ENCODE results near the gene GTF3C2.
A peak's percentile ranks its signal among the peaks of the same experiment; 100 is the strongest.
"Not testable (repeated sequence)": the region's sequence is repeated elsewhere in the genome, so short reads cannot be mapped to it uniquely, and the experiment has no call there.

The GTF3C2 gene

DNA sequence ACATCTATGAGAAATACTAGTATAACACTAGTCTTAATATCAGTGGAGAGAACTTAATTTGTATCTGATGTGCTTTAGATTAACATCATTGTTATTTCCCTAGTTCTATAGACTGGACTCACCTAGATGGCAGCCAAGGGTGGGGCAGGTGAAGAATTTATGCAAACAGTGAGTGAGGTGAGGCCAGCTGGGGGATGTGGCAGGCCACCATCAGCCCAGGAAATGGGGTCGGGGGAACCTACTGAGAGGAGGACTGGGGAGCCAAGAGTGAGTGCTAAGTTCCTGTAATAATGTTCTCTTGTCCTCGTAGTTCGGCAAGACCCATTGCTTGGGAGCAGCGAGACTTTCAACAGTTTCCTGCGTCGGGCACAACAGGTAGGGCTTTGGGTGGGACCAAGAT is 16.4 kb upstream of the GTF3C2 start:
- DNase-seq = no peak

DNA sequence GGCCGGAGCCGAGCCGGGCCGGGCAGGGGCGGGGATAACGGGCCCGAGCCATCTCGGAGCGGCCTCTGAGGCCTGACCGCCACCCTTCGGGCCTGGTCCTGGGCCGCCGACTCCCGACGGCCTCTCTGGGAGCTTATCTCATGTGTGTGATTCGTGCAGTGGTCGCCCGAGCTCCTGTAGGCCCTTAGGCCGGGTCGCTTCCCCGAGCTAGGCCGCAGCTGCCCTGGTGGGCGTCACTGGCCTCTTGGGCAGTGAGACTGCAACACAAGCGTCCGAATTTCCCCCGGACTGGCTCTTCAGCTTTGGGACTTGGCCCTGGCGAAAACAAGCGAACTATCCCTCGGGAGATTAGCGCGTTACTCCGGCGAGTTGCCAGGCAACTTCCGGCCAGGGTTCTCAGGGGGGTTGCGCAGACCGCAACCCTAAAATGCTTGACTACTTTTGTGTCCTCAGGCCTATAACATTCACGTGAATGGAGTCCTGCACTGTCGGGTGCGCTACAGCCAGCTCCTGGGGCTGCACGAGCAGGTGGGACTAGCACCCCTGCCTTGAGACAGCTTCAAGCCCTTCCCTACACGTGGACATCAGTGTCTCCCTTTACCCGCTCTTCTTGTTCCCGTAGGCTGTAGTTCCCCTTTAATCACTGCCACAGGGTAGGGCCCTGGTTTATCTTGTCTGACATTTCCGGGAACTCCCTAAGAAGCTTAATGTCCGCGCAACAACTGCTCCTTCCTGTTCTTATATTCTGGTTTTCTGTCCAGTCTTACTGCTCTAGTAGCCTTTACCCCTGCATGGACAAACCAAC is 14.5 kb upstream of the GTF3C2 start:
- DNase-seq = no peak

DNA sequence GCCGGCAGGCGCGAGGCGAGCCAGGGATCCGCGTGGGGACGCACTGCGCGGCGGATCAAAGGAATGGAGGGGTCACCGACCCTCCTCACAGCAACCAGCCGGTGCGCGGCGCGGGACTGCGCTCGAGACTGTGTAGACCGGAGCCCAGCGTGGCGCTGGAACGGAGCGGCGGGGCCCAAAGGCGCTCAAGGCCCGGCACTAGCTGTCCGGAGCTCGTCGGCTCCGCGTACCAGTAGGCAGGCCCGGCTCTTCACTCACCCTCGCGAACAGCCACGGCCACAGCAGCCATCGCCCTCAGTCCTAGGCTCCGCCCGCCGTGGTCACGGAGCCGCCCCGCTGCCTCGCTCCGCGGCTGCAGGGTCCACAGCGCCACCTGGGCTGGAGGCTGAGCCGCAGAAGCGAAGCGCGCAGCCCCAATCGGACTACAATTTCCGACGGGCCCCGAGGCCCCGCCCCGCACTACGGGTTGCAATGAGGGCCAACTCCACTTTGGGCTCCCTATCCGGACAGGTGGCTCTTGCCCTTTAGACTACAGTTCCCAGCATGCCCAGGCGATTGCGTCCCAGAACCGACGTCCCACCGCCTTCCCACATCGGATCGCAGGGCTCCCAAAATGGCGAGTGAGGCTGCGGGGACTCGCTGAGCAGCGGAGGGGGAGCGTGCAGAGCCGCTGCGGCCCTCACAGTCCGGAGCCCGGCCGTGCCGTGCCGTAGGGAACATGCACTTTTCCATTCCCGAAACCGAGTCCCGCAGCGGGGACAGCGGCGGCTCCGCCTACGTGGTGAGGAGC is 13.7 kb upstream of the GTF3C2 start, which contains the start of the genes EIF2B4 and SNX17:
EIF2B4 (minus strand) TSS at position 313 of the 790 bp plus-strand sequence; CDS start at position 289, 24 bp downstream.
SNX17 (plus strand) TSS at position 591 of the 790 bp plus-strand sequence; CDS start at position 719, 128 bp downstream.
- peak; percentile 99 for DNase-seq

DNA sequence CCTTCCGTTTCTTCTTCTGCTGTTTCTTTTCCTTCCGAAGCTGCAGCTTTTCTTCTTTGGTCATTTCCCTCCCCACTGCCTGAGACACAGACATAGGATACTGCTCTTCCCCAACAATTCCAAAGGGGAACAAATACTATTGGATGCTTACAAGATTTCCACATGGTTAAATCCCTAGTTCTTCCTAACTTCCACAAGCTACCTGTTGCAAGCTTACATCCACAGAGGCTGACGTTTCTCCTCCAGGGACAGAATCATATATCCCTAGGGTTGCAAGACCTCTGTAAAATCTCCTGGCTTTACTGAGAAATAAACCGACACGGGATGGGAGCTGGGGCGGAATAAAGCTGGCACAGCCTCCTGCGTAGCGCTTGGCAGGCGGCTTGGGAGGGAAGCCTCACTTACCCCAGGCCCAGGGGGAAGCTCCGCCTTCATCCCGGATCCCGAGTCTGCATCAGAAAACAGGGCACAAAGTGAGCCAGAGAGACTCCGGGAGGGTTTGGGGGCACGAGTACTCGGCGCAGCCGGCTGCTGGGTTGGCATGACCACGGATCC is 13.0 kb upstream of the GTF3C2 start:
- DNase-seq = peak; percentile 26

DNA sequence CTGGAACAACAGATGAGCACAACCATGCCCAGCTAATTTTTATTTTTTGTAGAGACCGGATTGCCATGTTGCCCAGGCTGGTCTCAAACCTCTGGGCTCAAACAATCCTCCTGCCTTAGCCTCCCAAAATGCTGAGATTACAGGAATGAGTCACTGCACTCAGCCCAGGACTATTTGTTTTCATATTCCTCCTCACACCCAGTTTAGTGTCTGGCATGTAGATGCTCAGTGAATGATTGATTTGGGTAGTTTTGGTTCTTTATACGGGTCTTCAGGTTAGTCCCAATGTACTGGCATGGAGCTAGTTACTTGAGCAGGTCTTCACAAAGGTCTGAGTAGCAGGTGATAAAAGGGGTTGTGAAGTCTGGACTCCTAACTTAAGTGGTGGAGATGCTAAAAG is 7.4 kb upstream of the GTF3C2 start:
- DNase-seq = no peak

DNA sequence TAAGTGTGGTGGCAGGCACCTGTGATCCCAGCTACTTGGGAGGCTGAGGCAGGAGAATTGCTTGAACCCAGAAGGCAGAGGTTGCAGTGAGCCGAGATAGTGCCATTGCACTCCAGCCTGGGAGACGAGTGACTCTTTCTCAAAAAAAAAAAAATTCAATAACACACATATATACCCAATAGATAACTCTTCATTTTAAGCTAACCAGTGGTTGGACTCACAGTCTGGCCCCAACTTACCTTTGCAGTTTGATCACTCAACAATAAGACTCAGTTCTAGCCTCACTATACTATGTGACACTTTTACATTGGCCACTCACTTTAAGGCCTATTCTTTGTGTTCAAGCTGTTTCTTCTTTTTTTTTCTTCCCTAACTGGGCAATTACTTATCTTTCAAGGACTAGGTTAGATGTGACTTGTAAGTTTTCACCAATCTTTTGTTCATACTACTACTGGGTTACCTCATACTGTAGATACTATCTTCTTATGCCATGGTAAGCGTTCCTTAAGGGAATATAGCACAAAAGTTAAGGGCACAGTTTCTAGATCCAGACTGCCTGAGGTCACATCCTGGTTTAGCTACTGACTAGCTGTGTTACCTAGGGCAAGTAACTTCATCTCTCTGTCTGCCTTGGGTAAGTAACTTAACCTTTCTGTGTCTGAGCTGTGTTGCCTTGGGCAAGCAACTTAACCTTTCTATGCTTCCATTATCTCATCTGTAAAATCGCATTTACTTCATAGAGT is 6.3 kb upstream of the GTF3C2 start:
- no peak for DNase-seq

DNA sequence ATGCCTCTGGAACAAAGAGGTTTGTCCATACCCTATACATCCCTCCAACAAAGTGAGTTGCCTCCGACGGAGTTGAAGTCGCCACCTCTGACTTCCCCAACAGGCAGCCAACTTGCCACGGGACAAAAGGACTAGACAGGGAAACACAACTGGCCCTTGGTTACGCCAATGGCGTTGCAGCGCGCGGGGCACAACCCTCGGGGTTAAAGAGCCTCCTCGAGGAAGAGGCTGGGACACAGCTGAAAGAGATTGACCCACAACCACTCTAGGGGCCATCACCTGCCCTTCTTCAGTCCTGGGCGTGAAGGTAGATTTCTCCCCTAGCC is 545 bp downstream of the GTF3C2 start:
- DNase-seq = no peak

DNA sequence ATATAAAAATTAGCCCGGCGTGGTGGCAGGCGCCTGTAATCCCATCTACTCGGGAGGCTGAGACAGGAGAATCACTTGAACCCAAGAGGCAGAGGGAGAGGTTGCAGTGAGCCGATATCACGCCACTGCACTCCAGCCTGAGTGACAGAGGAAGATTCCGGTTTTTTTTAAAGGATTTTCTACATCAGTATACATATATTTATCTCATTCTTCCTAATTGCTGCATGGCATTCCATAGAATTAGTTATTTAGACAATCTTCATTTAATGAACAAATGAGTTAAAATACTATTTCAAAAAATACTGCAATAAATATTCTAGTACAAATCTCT is 2.0 kb downstream of the GTF3C2 start:
- no peak for DNase-seq

DNA sequence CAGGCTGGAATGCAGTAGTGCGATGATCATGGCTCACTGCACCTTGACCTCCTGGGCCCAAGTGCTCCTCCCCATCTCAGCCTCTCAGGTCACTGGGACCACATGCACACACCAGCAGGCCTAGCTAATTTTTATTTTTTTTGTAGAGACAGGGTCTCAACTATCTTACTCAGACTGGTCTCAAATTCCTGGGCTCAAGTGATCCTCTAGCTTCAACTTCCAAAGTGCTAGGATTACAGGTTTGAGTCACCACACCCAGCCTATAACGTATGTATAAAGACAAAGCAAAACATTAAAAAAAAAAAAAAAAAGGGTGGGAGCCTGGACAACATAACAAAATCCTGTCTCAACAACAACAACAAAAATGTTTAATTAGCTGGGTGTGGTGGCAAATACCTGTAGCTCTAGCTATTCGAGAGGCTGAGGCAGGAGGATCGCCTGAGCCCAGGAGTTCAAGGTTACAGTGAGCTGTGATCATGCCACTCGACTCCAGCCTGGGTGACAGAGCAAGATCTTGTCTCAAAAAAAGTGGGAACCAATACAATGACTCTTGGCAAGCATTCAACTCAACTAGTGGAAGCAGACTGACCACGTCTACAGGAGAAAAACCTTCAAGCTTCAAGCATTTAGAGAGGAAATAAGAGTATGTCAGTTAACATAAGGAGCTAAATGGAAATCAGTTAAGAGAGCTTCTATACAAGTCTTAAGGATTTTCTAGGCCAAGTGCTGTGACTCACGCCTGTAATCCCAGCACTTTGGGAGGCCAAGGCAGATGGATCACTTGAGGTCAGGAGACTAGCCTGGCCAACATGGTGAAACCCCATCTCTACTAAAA is 2.6 kb downstream of the GTF3C2 start:
- no peak for DNase-seq

DNA sequence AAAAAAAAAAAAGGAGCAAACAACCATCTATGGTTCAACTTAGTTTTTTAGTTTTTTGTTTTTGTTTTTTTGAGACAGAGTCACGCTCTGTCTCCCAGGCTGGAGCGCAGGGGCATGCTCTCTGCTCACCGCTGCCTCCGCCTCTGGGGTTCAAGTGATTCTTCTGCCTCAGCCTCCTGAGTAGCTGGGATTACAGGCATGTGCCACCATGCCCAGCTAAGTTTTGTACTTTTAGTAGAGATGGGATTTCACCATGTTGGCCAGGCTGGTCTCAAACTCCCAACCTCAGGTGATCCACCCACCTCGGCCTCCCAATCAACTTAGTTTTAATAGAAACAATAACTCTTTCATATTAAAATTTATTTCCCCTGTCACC is 3.2 kb downstream of the GTF3C2 start:
- DNase-seq = not testable (repeated sequence)

DNA sequence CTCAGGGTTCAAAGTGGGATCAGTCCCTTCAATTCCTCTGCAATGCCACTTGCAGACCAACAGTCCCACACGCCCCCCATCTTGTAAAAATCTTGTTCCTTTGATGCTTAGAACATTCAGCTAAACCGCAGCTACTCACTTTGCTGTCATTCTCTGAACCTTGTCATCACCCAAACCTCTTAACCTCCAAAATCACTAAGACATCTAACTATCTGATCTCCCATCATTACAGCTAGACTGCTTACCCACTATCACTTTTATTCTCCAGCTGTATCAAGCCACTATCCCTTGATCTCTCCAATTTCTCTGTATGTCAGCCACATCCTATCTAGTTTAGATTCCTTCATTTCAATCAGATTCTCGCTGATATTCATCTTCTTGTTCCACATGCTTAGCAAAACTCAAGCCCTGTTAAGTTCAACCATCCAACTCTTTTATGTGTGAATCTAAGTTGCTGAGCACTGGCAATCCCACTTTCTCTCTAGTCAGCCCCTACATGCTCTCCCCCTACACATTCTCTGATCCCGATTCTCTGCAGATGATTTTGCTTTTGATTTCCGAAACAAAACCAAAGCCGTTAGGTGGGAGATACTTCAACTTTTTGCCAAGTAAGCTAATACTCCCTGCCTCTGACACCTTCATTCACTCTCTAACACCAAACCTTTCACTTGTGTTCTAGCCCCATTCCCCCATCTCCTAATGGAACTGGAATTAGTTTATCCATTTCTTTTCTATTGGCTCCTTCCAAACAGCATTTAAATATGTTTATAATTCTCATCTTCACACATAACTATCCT is 4.6 kb downstream of the GTF3C2 start:
- DNase-seq = no peak

DNA sequence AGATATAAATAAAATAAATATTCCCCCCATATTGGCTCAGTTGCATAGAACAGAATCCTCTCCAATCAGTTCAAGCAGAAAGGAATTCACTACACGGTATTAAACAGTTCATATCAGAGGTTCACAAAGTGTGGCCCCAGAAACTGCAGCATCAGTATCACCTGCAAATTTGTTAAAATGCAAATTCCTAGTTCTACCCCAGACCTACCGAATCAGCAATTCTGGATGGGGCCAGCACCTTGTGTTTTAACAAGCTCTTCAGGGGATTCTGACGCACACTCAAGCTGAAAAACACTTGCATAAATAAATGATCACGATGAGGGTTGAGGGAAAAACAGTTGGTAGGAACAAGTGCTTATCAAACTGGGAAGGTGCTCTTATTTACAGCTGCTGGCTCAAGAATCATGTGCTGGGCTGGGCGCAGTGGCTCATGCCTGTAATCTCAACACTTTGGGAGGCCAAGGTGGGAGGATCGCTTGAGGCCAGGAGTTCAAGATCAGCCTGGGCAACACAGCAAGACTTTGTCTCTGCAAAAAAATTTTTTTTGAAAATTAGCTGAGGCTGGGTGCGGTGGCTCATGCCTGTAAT is 6.4 kb downstream of the GTF3C2 start:
- no peak for DNase-seq

DNA sequence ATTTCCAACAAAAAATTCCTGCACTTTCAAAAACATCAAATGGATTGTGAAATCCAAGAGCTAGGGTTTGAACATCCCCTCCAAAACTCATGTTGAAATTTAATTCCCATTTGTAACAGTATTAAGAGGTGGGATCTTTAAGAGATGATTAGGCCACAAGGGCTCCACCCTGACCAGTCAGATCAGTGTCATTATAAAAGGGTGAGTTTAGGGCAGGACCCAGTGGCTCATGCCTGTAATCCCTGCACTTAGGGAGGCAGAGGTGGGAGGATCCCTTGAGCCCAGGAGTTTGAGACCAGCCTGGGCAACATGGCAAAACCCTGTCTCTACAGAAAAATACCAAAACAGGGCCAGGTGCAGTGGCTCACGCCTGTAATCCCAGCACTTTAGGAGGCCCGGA is 8.9 kb downstream of the GTF3C2 start:
- DNase-seq = no peak

DNA sequence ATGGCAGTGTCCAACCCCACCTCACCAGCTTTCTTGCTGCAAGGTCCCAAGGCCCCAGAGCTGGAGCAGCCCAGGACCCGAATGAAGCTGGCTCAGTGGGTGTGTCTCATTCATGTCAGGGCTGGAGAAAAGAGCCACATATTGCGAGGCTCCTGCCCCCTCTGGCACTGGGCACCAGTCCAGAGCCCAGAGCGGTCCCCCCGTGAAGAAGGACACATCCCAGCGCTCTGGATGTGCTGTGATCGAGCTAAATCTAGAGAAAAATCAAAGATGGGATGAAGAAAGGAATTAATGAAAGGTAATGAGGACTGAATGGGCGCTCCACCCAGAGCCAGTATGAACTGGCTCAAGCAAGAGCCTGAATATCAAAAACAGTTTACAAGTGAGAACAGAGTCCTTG is 20.4 kb downstream of the GTF3C2 start:
- no peak for DNase-seq

DNA sequence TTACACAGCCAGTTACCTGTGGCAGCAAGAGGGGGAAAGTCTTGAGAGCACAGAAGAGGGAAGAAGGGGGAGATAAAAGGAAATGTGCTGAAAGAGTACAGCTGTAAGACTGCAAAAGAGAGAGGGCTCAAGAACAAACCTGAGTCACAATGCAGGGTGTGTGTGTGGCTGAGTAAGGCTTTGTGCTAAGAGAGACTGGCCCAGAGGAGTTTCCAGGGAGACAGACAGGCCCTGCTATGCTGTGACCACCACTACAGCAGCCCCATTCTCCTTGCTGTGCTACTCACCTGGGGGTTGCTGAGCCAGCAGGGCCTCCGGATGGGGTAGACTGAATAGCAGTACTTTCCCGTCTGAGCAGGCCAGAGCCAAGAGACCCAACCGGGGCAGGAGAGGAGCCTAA is 21.3 kb downstream of the GTF3C2 start:
- no peak for DNase-seq

DNA sequence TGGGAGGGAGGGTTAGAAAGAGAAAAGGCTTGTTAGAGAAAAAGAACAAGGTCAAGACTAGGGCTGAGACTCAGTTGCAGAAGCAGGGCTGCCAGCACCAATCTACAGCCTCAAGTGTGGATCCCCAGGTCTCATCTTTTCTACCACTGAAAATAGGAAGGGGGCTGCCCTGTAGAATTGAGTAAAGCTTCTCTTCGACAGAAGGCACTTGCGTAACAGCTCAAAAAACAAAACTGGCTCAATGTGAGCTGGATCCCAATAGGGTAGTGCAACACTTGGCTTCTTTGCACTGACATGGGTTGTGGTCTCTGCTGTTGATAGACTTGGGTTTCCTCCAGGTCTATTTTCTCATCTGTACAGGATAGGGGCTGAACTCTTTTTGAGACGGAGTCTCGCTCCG is 31.8 kb downstream of the GTF3C2 start:
- DNase-seq = no peak

DNA sequence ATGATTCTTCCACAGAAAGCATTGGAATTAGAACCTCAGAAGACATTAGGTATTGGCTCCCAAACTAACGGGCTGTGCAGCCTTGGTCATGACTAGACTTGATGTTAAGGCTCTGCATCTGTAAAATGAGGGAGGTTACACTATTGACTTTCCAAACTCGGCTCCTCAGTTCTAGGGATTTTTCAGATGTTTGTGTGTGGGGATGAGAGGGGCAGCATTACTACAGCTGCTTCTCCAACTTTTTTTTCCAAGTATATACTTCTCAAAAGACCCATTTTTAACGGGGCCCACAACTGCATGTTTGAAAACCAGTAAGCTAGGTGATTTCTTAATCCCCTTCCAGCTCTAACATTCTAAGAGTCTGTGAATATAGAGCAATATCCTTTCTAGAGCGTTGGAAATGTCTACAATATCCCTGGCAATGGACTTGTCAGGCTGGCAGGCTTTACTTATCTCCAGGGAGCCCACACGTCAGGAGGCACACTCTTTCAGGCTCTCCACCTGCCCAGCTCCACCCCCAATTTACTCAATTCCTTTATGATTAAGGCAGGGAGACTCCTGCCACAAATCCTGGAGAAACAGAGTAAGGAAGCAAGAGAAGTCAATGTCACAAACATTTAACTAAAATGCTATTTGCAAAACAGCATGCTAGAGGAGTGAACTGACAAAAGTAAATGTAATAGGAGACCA is 32.8 kb downstream of the GTF3C2 start:
- no peak for DNase-seq

DNA sequence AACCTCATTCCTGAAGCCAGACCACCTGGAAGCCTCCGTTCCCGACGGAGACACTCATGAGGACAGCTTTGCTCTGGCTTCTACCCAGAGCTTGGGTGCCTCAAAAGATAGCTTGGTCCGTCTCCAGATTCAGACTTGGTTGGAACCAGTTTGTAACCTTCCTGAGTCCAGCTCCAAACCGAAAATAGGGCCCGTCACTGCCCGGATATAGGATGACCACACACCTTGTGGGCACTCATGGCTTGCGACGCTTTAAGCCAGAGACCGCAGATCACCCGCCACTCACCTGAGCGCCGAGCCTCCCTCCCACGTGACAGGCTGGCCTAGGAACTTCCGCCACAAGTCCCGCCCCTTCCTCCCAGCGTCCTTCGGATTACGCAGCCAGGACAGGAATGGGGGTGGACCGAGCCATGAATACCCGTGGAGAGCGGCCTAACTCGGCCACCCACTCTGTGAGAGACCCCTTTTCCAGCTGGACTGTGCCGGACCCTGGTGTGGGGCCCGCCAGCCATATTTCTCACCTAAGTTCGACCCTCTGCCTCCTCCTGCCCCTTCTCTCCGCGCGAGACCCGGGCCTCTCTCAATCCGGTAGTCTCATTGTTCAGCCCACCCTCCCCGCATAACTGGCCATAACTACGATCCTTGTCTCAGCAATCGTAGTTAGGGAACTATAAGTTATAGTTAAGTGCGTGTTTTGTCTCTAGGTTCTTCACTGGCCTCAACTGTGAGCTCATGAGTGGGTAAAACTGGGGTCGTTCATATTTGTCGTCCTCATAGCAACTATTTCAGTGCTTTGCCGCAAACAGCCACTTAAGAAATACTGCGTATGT is 33.6 kb downstream of the GTF3C2 start, which contains the start of gene MPV17:
MPV17 (minus strand) TSS at position 332 of the 830 bp plus-strand sequence. CDS start 580 bp downstream, outside the sequence.
- DNase-seq = peak; percentile 81

DNA sequence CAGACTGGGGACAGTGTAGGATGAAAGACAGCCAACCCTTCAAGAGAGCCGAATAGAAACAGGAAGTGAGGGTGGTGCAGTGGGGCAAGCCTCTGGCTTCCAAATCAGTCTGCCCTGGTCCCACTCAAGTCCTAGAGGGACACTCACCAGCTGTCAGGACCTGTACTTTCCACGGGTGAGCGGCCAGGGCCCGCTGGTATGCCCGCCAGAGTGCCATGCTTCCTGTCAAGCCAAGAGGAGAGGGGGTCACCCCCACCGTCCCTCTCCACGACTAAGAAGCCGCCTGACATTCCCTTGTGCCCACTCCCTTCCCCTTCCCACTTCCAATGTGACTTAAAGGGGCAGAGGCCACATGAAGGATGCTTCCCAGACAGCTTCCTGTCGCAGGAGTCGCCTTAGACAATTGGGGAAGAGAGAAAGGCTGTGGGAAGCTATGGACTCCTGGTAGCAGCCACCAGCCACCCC is 34.2 kb downstream of the GTF3C2 start:
- DNase-seq = no peak
